Fibroblast of the conjunctiva (primary cell): ENCODE measurements around the gene CLSTN2.

Experiments
- DNase-seq: peaks from one replicate; pipeline ENCODE4 v3.0.0-alpha.2; 2010; ENCODE audit warnings: low read depth

The CLSTN2 gene

GRCh38 chr3:140284372-140284771 lies 349.4 kb downstream of the CLSTN2 start:
- DNase-seq = no peak

- DNase-seq = no peak
Measured at GRCh38 chr3:140285380-140285779, 350.4 kb downstream of the CLSTN2 start.

- no peak for DNase-seq
Measured at GRCh38 chr3:140288595-140288994, 353.6 kb downstream of the CLSTN2 start.

- DNase-seq = no peak
Measured at GRCh38 chr3:140290105-140290504, 355.1 kb downstream of the CLSTN2 start.

- peak; percentile 5 for DNase-seq
Measured at GRCh38 chr3:140292170-140292569, 357.2 kb downstream of the CLSTN2 start.

- peak; percentile 56 for DNase-seq
Measured at GRCh38 chr3:140292684-140293083, 357.7 kb downstream of the CLSTN2 start.

GRCh38 chr3:140294058-140294457 lies 359.1 kb downstream of the CLSTN2 start:
- no peak for DNase-seq

- peak; percentile 78 for DNase-seq
Measured at GRCh38 chr3:140296796-140297352, 361.9 kb downstream of the CLSTN2 start.

- DNase-seq = no peak
Measured at GRCh38 chr3:140298043-140298442, 363.1 kb downstream of the CLSTN2 start.

GRCh38 chr3:140298569-140299070 lies 363.6 kb downstream of the CLSTN2 start:
- DNase-seq = no peak

GRCh38 chr3:140303875-140304274 lies 368.9 kb downstream of the CLSTN2 start:
- no peak for DNase-seq

- DNase-seq = no peak
Measured at GRCh38 chr3:140308535-140308934, 373.6 kb downstream of the CLSTN2 start.

- no peak for DNase-seq
Measured at GRCh38 chr3:140311428-140311827, 376.4 kb downstream of the CLSTN2 start.

GRCh38 chr3:140315955-140316354 lies 381.0 kb downstream of the CLSTN2 start:
- DNase-seq = no peak

GRCh38 chr3:140316466-140316865 lies 381.5 kb downstream of the CLSTN2 start:
- no peak for DNase-seq

- DNase-seq = no peak
Measured at GRCh38 chr3:140316868-140317400, 381.9 kb downstream of the CLSTN2 start.

- DNase-seq = no peak
Measured at GRCh38 chr3:140319739-140320138, 384.8 kb downstream of the CLSTN2 start.

- no peak for DNase-seq
Measured at GRCh38 chr3:140323561-140323960, 388.6 kb downstream of the CLSTN2 start.

- no peak for DNase-seq
Measured at GRCh38 chr3:140332131-140332530, 397.1 kb downstream of the CLSTN2 start.

- no peak for DNase-seq
Measured at GRCh38 chr3:140334132-140334929, 399.3 kb downstream of the CLSTN2 start.

- no peak for DNase-seq
Measured at GRCh38 chr3:140336465-140336864, 401.5 kb downstream of the CLSTN2 start.

- no peak for DNase-seq
Measured at GRCh38 chr3:140338916-140339315, 403.9 kb downstream of the CLSTN2 start.

- no peak for DNase-seq
Measured at GRCh38 chr3:140341203-140341602, 406.2 kb downstream of the CLSTN2 start.
